GM18519 (cell line): ENCODE measurements around the gene NFKBIL1.
"Not testable (repeated sequence)": the region's sequence is repeated elsewhere in the genome, so short reads cannot be mapped to it uniquely, and the experiment has no call there.

ENCODE experiments used
- ATAC-seq: cut with Tn5 transposase; IDR thresholded peaks from one replicate; pipeline ENCODE4 v1.9.1; 2021; ENCODE audit warnings: mild to moderate bottlenecking, moderate library complexity; ENCODE audit not compliant: unreplicated experiment, low FRiP score

NFKBIL1 gene

DNA sequence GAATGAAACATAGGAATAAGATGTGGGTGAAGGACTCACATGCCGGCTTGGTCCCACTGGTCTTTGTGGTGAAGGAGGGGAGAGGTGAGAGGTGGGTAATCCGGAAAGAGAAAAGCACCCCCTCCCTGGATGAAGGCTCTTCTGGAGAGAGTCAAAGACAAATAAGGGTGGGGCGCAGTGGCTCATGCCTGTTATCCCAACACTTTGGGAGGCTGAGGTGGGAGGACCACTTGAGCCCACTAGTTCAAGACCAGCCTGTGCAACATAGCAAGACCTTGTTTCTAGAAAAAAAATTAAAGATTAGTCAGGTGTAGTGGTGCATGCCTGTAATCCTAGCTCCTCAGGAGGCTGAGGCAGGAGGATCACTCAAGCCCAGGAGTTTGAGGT, 31.7 kb downstream of the NFKBIL1 start:
- no peak for ATAC-seq

GRCh38 chr6:31579546-31580437, 32.4 kb downstream of the NFKBIL1 start:
- no peak for ATAC-seq

GRCh38 chr6:31580438-31580740, 33.0 kb downstream of the NFKBIL1 start:
- ATAC-seq, result no peak

- peak; percentile 58 for ATAC-seq
Measured at GRCh38 chr6:31580807-31581433, 33.5 kb downstream of the NFKBIL1 start.

GRCh38 chr6:31581434-31582229, 34.2 kb downstream of the NFKBIL1 start:
- no peak for ATAC-seq

- ATAC-seq, result no peak
Measured at GRCh38 chr6:31582230-31582643, 34.8 kb downstream of the NFKBIL1 start, which contains the start of gene LTB. TSS of gene LTB (minus strand) at chr6:31582424. CDS start at chr6:31582417, 7 bp downstream.

DNA sequence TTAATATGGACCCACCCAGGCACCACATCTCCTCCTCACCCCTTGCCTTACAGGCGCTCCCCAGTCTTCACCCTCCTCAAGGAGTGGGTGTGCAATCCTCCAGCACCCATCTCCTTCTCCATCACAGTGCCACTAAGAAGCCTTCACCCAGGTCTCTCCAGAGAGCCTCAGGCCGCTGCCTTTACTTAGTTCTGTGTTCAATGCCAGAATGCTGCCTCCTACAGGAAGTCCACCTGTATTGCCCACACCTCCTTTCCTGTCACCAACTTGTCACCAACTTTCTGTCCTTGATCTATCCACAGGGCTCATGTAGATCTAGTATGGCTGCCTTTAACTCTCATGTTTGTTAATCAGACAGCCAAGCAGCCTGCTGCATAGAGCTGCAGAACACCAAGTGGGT, 38.1 kb downstream of the NFKBIL1 start:
- no peak for ATAC-seq

DNA sequence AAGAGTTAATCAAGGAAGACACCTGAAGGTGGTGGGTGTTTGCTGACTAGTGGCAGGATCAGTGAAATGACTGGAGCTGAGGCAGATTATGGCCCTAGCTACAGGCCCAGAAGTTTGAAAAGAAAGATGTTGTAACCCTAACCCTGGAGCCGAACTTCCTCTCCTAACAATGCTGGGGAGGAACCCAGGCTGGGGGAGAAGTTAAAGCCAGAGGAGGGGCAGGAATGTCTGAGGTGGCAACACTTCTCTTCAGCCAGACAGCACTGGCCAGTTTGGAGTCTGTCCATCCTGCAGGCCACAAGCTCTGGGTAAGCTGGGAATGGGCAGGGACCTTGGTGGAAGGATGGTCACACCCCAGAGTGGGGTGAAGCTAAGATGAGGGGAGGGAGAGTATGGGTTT, 38.6 kb downstream of the NFKBIL1 start, which contains the start of gene LST1:
TSS of gene LST1 (plus strand) at position 270 of the 400 bp plus-strand sequence. CDS start 1,023 bp downstream, outside the sequence.
- no peak for ATAC-seq

- ATAC-seq, result no peak
Measured at GRCh38 chr6:31586599-31587281, 39.3 kb downstream of the NFKBIL1 start.

- no peak for ATAC-seq
Measured at GRCh38 chr6:31587791-31588777, 40.7 kb downstream of the NFKBIL1 start.

DNA sequence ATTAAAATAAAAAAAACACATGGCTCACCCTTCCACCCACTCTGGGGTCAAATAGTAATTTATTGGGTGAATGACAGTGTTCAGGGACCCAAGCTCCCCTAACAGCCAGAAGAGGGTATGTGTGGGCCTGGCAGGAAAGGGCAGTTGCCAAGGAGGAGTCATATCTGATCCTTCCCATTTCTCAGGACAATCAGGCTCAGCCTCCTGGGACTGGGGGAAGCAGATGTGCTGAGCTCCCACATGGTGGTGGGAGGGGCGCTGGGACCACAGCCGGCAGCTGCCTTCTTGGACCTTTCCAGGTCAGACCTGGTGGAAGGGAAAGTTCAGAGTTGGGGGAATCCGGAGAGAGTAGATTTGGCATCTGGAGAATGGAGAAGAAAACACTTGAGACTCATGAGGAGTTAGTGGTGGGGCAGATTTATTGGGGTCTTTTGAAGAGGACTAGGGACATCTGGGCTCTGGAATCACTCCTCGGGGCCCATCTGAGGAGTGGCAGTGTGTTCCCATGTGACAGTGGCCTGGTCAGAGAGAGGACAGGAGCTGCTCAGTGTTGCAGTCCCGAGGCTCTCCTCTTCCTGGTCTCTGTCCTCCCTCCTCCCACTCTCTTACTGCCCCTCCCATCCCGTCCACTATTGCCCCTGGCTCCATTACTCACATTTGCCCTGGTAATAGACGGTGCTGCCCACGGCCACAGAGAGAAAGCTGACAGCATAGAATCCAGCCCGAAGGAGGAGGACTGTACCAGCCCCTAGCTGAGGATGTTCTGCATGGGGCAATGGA, 41.7 kb downstream of the NFKBIL1 start:
- ATAC-seq, result no peak

DNA sequence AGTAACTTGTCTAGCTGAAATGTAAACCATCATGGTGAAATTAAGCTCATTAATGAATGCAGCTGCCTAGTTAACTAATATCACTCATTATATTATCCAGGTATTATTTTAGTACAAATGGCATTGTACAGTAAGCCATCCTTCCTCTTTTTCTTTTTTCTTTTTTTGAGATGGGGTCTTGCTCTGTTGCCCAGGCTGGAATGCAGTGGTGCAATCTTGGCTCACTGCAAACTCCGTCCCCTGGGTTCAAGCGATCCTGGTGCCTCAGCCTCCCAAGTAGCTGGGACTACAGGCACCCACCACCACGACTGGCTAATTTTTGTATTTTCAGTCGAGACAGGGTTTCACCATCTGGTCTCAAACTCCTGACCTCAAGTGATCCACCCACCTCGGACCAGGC, 43.3 kb downstream of the NFKBIL1 start:
- ATAC-seq, result not testable (repeated sequence)

- ATAC-seq, result no peak
Measured at GRCh38 chr6:31592396-31592771, 45.0 kb downstream of the NFKBIL1 start.

DNA sequence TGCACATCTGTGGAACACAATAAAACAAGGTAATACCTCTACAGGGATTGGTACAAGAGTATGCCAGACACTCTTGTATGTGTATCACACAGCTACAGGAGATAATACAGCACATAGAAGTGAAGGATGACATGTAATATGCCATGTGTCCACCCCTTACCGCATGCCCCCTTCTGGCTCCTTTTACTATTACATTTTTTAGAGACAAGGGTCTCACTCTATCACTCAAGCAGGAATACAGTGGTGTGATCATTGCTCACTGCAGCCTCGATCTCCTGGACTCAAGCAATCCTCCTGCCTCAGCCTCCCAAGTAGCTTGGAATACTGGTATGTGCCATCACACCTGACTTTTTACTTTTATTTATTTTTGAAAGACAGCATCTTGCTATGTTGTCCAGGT, 49.6 kb downstream of the NFKBIL1 start:
- no peak for ATAC-seq

DNA sequence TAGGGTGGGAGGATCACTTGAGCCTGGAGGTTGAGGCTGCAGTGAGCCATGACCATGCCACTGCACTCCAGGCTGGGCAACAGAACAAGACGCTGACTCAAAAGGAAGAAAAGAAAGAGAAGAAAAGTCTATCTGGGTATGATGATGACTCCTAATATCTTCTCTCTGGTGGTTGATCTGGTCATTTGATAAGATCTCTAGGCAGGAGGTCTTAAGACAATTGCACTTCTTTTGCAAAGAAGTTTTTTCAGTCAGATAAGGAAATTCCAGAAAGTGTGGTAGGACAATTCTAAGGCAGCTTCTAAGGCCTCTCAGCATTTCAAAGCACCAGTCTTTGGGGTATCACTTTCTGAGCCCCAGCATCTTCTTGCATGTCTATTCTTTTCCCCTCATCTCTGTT, 59.9 kb downstream of the NFKBIL1 start:
- ATAC-seq, result no peak
